Activated CD8-positive, alpha-beta memory T cell treated with anti-CD3 and anti-CD28 coated beads for 4 hours (primary cell): ENCODE results near the gene GPC3.

Source experiments
- DNase-seq, 2 donors: peaks; one replicate each; pipeline ENCODE4 v3.0.0-alpha.2; 2020; ENCODE audit warnings: low read depth in 2 of 2

GPC3 gene

GRCh38 chrX:133523081-133523487, 462.3 kb downstream of the GPC3 start:
- no peak for DNase-seq

- no peak for DNase-seq
These were observed 468.7 kb downstream of the GPC3 start for GRCh38 chrX:133516686-133517085.

GRCh38 chrX:133514486-133514885, 470.9 kb downstream of the GPC3 start:
- no peak for DNase-seq

GRCh38 chrX:133513123-133513522, 472.3 kb downstream of the GPC3 start:
- DNase-seq = no peak

GRCh38 chrX:133511041-133511440, 474.4 kb downstream of the GPC3 start:
- no peak for DNase-seq

- no peak for DNase-seq
These were observed 488.0 kb downstream of the GPC3 start for GRCh38 chrX:133497356-133497755.

GRCh38 chrX:133495464-133496391, 489.7 kb downstream of the GPC3 start:
- no peak for DNase-seq

- DNase-seq = no peak
These were observed 492.0 kb downstream of the GPC3 start for GRCh38 chrX:133493366-133493765.

GRCh38 chrX:133490955-133491354, 494.4 kb downstream of the GPC3 start:
- no peak for DNase-seq
